Measurements from ENCODE around the gene EPB41L5. TPM values are rescaled to one million over a fixed set of nuclear protein-coding genes. Genes with fewer than 3 reads are reported as not detected.
"Not testable (repeated sequence)": the region's sequence is repeated elsewhere in the genome, so short reads cannot be mapped to it uniquely, and the experiment has no call there.

Gene EPB41L5
- total RNA-seq, 1 donor from 2014 or later = 1.5 TPM

DNA sequence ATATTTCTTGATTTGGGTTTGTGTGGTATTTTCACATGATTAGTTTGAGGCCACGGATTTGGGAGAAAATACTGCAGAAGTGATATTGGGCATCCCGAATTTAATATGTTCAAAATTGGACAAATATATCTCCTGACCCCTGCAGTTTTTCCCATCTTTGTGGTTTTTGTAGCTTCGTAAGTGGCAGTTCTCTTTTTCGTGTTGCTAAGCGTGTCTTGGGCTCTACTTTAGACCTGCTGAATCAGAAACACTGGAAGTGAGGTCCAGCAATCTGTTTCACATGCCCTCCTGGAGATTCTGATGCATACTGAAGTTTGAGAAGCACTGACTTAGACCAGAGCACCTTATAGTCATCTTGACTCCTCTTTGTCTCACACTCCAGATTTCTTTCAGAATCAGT is 98.3 kb downstream of the EPB41L5 start:
- peaks cover 5% of the 10 kb centered on the region for H3K36me3 Mint-ChIP-seq (ENCODE audit: low read depth)
- DNase-seq (ENCODE audit: low spot score) = no peak
- peaks cover 23% of the 10 kb centered on the region for H3K4me1 Mint-ChIP-seq (ENCODE audit: low read depth)
- peaks cover 9% of the 10 kb centered on the region for H3K9me3 Mint-ChIP-seq
- no peak overlapping the region for H3K27ac Mint-ChIP-seq
- H3K4me3 Mint-ChIP-seq (ENCODE audit: low read depth) = no peak overlapping the region
- intact Hi-C loops (cut with micrococcal nuclease) = loop anchor here (2.0 kb wide), 1 partner anchor 202 kb away; no protein-coding TSS in a partner anchor
- peaks cover 27% of the 10 kb centered on the region for H3K27me3 Mint-ChIP-seq (ENCODE audit: low read depth)

DNA sequence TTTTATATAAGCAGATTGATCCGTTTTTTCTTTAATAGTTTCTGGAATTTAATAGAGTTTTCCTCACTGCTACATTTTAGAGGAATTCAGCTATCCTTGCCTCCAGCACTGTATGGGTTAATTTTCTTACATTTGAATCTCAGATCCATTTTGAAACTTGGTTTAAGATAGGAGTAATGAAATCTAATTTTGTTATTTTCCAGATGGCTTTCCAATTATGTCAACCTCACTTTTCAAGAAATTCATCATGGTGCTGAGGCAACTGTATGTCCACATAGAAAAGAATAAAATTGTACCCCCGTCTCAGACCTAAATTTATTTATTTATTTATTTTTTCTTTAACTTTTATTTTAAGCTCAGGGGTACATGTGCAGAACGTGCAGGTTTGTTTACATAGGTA is 105.1 kb downstream of the EPB41L5 start:
- intact Hi-C loops (cut with micrococcal nuclease) = no loop called here
- Mint-ChIP-seq H3K27ac (no peak overlapping the region), H3K4me1 (ENCODE audit: low read depth) (no peaks in the 10 kb centered on the region), H3K36me3 (ENCODE audit: low read depth) (no peaks in the 10 kb centered on the region), H3K27me3 (ENCODE audit: low read depth) (peaks cover 12% of the 10 kb centered on the region), H3K4me3 (ENCODE audit: low read depth) (no peak overlapping the region), H3K9me3 (no peaks in the 10 kb centered on the region)
- DNase-seq (ENCODE audit: low spot score) = no peak

DNA sequence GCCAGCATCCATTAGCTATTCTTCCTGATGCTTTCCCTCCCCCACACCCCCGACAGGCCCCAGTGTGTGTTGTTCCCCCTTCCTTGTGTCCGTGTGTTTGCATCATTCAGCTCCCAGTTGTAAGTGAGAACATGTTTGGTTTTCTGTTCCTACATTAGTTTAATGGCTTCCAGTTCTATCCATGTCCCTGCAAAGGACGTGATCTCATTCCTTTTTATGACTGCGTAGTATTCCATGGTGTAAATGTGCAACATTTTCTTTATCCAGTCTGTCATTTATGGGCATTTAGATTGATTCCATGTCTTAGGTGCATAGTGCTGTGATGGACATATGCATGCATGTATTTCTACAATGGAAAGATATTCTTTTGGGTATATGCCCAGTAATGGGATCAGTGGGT is 105.6 kb downstream of the EPB41L5 start:
- intact Hi-C loops (cut with micrococcal nuclease) = no loop called here
- no peak overlapping the region for H3K4me3 Mint-ChIP-seq (ENCODE audit: low read depth)

DNA sequence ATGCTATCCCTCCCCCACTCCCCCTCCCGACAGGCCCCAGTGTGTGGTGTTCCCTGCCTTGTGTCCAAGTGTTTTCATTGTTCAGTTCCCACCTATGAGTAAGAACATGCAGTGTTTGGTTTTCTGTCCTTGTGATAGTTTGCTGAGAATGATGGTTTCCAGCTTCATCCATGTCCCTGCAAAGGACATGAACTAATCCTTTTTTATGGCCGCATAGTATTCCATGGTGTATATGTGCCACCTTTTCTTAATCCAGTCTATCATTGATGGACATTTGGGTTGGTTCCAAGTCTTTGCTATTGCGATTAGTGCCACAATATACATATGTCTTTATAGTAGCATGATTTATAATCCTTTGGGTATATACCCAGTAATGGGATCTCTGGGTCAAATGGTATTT is 108.5 kb downstream of the EPB41L5 start:
- DNase-seq (ENCODE audit: low spot score); H3K4me3 Mint-ChIP-seq (ENCODE audit: low read depth); H3K9me3 Mint-ChIP-seq; H3K27ac Mint-ChIP-seq; H3K36me3 Mint-ChIP-seq (ENCODE audit: low read depth); intact Hi-C loops (cut with micrococcal nuclease); H3K4me1 Mint-ChIP-seq (ENCODE audit: low read depth): not testable (repeated sequence)
- peaks cover 11% of the 10 kb centered on the region for H3K27me3 Mint-ChIP-seq (ENCODE audit: low read depth)

More for the DNA sequence above, 105.6 kb downstream of the EPB41L5 start:
- DNase-seq (ENCODE audit: low spot score) = no peak
- H3K4me1 Mint-ChIP-seq (ENCODE audit: low read depth) = no peaks in the 10 kb centered on the region
- H3K36me3 Mint-ChIP-seq (ENCODE audit: low read depth) = no peaks in the 10 kb centered on the region
- H3K27ac Mint-ChIP-seq = no peak overlapping the region
- peaks cover 10% of the 10 kb centered on the region for H3K27me3 Mint-ChIP-seq (ENCODE audit: low read depth)
- no peaks in the 10 kb centered on the region for H3K9me3 Mint-ChIP-seq

DNA sequence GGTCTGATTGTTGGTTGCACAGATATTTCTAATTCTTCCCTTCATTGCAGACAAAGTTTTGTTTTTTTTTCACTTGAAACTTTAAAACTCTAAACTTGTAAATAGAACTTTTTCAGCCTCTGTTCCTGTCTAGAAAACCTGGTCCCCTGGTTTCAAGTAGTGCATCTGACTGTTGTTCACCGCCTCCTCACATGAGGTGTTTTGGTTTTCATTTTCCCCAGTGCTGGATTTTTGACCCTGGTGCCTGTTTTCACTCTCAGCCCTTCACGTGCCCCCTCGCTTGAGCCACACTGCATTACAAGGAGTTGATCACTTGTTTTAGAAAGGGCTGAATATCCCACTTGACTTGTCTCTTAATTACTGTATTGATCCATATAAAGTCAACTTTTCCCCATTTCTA is 110.2 kb downstream of the EPB41L5 start:
- no peaks in the 10 kb centered on the region for H3K36me3 Mint-ChIP-seq (ENCODE audit: low read depth)
- no peaks in the 10 kb centered on the region for H3K9me3 Mint-ChIP-seq
- peaks cover 11% of the 10 kb centered on the region for H3K27me3 Mint-ChIP-seq (ENCODE audit: low read depth)
- intact Hi-C loops (cut with micrococcal nuclease) = no loop called here
- no peak overlapping the region for H3K27ac Mint-ChIP-seq
- DNase-seq (ENCODE audit: low spot score) = no peak
- no peak overlapping the region for H3K4me3 Mint-ChIP-seq (ENCODE audit: low read depth)
- H3K4me1 Mint-ChIP-seq (ENCODE audit: low read depth) = no peaks in the 10 kb centered on the region

DNA sequence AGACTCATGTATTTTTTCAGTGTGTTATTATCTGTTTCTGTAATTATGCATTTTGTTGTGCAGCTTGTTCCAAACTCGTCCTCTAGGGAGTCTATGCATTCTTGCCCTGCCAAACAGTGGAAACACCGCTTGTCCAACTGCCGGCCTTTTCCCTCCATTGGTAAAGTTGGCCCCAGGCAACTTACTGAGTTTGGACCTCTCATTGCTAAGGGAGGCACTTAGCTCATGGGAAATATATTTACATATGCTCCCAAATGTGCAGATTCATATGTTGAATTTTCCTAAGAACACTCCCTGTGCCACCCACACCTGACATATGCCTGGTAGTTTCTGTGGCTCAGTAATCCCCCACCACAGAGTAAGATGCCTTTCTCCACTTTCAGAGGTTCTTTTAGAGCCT is 112.3 kb downstream of the EPB41L5 start:
- H3K4me1 Mint-ChIP-seq (ENCODE audit: low read depth) = no peaks in the 10 kb centered on the region
- no peak overlapping the region for H3K4me3 Mint-ChIP-seq (ENCODE audit: low read depth)
- DNase-seq (ENCODE audit: low spot score) = no peak
- intact Hi-C loops (cut with micrococcal nuclease) = no loop called here
- H3K9me3 Mint-ChIP-seq = no peaks in the 10 kb centered on the region
- H3K27ac Mint-ChIP-seq = no peak overlapping the region
- H3K36me3 Mint-ChIP-seq (ENCODE audit: low read depth) = no peaks in the 10 kb centered on the region
- H3K27me3 Mint-ChIP-seq (ENCODE audit: low read depth) = peaks cover 9% of the 10 kb centered on the region

DNA sequence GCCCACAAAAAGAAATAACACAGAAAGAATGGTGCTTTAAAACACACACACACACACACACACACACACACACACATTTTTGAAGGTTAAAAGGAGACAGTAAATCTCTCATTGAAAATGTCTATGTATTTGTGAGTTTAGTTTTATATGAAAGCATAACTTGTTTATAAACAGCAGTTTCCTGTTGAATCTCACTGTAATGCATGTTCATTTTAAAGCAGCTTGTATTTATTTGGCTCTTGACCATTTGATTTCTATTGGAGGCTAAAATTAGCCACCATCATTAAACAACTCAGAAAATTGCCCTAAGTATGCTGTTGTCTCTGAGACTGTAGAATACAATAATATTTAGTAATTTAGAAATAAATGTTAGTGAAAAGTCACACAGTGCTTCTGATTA is 115.3 kb downstream of the EPB41L5 start:
- intact Hi-C loops (cut with micrococcal nuclease) = no loop called here
- no peaks in the 10 kb centered on the region for H3K9me3 Mint-ChIP-seq
- no peak overlapping the region for H3K27ac Mint-ChIP-seq
- H3K4me1 Mint-ChIP-seq (ENCODE audit: low read depth) = no peaks in the 10 kb centered on the region
- H3K36me3 Mint-ChIP-seq (ENCODE audit: low read depth) = no peaks in the 10 kb centered on the region
- H3K4me3 Mint-ChIP-seq (ENCODE audit: low read depth) = no peak overlapping the region
- peaks cover 11% of the 10 kb centered on the region for H3K27me3 Mint-ChIP-seq (ENCODE audit: low read depth)
- DNase-seq (ENCODE audit: low spot score) = no peak

DNA sequence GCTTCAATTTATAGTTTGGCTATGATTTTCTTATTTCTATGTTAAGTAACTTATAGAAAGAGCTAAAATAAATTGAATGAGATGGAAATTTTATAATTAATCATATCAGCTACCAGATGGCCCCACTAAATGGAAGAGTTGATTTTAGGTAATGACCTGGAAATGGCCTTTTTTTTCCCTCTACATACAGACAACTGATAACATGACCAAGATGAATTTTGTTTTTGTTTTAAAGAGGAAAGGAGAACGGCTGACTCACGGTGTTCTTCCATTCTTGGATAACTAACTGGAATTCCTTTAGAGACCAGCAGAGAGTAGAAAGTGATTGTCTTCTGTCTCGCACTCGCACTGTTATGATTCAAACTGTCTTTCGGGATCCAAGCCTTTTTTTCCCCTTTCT is 119.3 kb downstream of the EPB41L5 start:
- Mint-ChIP-seq H3K27ac (no peak overlapping the region), H3K9me3 (peaks cover 8% of the 10 kb centered on the region), H3K27me3 (ENCODE audit: low read depth) (peaks cover 8% of the 10 kb centered on the region), H3K36me3 (ENCODE audit: low read depth) (no peaks in the 10 kb centered on the region), H3K4me1 (ENCODE audit: low read depth) (no peaks in the 10 kb centered on the region), H3K4me3 (ENCODE audit: low read depth) (no peak overlapping the region)
- intact Hi-C loops (cut with micrococcal nuclease) = no loop called here
- no peak for DNase-seq (ENCODE audit: low spot score)

DNA sequence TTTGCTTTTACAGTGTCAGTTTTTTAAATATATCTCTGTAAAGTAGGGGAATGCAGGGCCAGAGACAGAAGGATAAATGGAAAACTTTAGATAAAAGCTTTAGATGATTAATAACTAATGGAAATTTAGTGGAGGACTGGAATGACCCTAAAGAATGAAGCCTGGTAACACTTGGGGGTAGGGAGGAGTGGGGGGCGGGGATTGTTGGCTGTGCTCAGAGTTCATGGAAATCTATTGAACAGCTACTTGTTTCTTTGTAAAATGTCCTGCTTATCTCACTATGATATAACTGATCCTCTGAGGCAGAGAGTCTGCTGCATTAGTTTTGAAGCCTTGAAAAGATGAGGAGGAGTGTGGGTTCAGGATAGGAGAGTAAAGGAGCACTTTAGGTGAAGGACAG is 119.8 kb downstream of the EPB41L5 start:
- DNase-seq (ENCODE audit: low spot score) = no peak
- Mint-ChIP-seq H3K27ac (no peak overlapping the region), H3K4me3 (ENCODE audit: low read depth) (no peak overlapping the region), H3K36me3 (ENCODE audit: low read depth) (no peaks in the 10 kb centered on the region), H3K27me3 (ENCODE audit: low read depth) (peaks cover 11% of the 10 kb centered on the region), H3K4me1 (ENCODE audit: low read depth) (no peaks in the 10 kb centered on the region), H3K9me3 (peaks cover 8% of the 10 kb centered on the region)
- intact Hi-C loops (cut with micrococcal nuclease) = no loop called here

DNA sequence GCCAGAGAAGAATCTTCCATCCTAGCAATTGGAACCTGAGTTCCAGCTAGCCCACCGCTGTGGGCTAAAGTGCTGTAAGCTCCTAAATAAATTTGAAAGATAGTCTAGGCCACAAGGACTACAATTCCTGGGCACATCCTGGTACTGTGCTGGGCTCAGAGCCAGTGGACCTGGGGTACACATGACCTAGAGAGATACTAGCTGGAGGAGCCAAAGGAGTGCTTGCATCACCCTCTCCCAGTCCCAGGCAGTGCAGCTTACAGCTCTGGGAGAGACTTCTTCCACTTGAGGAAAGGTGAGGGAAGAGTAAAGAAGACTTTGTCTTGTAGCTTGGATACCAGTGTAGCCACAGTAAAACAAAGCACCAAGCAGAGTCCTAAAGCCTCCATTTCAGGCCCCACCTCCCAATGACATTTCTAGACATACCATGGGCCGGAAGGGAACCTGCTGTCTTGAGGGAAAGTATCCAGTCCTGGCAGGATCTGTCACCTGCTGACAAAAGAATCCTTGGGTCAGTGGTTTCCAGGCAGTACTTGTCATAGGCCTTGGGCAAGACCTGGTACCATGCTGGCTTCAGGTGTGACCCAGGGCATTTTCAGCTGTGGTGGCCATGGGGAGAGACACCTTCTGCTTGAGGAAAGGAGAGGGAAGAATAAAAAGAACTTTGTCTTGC is 120.8 kb downstream of the EPB41L5 start:
- DNase-seq (ENCODE audit: low spot score) = no peak
- intact Hi-C loops (cut with micrococcal nuclease) = no loop called here
- peaks cover 11% of the 10 kb centered on the region for H3K27me3 Mint-ChIP-seq (ENCODE audit: low read depth)
- no peaks in the 10 kb centered on the region for H3K4me1 Mint-ChIP-seq (ENCODE audit: low read depth)
- peaks cover 8% of the 10 kb centered on the region for H3K9me3 Mint-ChIP-seq
- no peak overlapping the region for H3K4me3 Mint-ChIP-seq (ENCODE audit: low read depth)
- H3K36me3 Mint-ChIP-seq (ENCODE audit: low read depth) = no peaks in the 10 kb centered on the region
- no peak overlapping the region for H3K27ac Mint-ChIP-seq

DNA sequence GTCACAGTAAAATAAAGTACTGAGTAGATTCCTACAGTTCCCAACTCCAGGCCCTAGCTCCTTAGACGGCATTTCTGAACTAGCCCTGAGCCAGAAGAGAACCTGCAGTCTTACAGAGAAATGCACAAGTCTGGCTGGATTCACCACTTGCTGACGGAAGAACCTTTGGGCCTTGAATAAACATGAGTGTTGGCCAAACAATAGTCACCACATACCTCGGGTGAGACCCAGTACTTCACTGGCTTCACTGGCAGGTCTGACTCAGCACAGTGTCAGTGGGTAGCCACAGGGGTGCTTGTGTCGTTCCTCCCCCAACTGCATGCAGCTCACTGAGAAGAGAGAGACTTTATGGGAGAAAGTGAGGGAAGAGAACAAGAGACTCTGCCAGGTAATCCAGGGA is 121.4 kb downstream of the EPB41L5 start:
- no peak for DNase-seq (ENCODE audit: low spot score)
- Mint-ChIP-seq H3K27me3 (ENCODE audit: low read depth) (peaks cover 14% of the 10 kb centered on the region), H3K36me3 (ENCODE audit: low read depth) (no peaks in the 10 kb centered on the region), H3K4me3 (ENCODE audit: low read depth) (no peak overlapping the region), H3K9me3 (peaks cover 8% of the 10 kb centered on the region), H3K4me1 (ENCODE audit: low read depth) (no peaks in the 10 kb centered on the region), H3K27ac (no peak overlapping the region)
- intact Hi-C loops (cut with micrococcal nuclease) = no loop called here

DNA sequence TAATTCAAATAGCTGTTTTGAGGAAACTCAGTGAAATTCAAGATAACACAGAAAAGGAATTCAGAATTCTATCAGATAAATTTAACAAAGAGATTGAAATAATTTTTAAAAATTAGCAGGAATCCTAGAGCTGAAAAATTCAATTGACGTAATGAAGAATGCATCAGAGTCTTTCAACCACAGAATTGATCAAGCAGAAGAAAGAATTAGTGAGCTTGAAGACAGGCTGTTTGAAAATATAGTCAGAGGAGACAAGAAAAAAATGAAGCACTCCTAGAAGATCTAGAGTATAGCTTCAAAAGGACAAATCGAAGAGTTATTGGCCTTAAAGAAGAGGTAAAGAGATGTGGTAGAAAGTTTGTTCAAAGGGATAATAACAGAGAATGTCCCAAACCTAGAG is 122.1 kb downstream of the EPB41L5 start:
- intact Hi-C loops (cut with micrococcal nuclease); H3K9me3 Mint-ChIP-seq; H3K36me3 Mint-ChIP-seq (ENCODE audit: low read depth); H3K4me1 Mint-ChIP-seq (ENCODE audit: low read depth); DNase-seq (ENCODE audit: low spot score); H3K27ac Mint-ChIP-seq; H3K4me3 Mint-ChIP-seq (ENCODE audit: low read depth): not testable (repeated sequence)
- H3K27me3 Mint-ChIP-seq (ENCODE audit: low read depth) = peaks cover 18% of the 10 kb centered on the region

DNA sequence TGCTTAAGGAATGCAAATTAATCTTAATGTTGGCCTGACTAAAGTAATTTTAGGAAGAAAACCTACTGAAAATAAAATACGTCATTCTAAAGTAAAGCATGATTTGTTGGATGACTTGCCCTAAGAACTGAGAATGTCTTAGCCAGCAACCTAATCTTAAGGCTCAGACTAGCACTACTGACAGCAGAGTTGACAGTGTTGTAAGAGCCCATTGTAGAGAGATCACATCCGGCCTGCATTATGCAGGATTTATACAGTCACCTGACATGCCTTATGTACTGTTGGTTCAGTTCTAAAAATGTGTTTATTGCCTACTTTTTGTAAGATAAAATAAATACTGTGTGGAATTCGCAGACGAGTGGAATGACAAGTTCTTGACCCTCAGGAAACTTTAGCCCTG is 128.0 kb downstream of the EPB41L5 start:
- H3K9me3 Mint-ChIP-seq = no peaks in the 10 kb centered on the region

More for the DNA sequence above, 128.0 kb downstream of the EPB41L5 start:
- no peak overlapping the region for H3K4me3 Mint-ChIP-seq (ENCODE audit: low read depth)
- no peak for DNase-seq (ENCODE audit: low spot score)
- intact Hi-C loops (cut with micrococcal nuclease) = no loop called here
- H3K36me3 Mint-ChIP-seq (ENCODE audit: low read depth) = no peaks in the 10 kb centered on the region
- no peaks in the 10 kb centered on the region for H3K4me1 Mint-ChIP-seq (ENCODE audit: low read depth)
- no peak overlapping the region for H3K27ac Mint-ChIP-seq
- peaks cover 17% of the 10 kb centered on the region for H3K27me3 Mint-ChIP-seq (ENCODE audit: low read depth)

Measured in activated T-helper 2 cell treated with anti-CD3 and anti-CD28 coated beads, Interferon-gamma antibody, Interleukin-2, Interleukin-4, amounts not matched to agents 10 μg/mL and 5 μg/mL and 100 μg/mL, durations not matched to agents 14 hours and 24 hours and 36 hours (primary cell).